NT2/D1 (cell line): ENCODE measurements around the gene C1orf159.

Experiments used
- SUZ12 ChIP-seq: IDR thresholded peaks from 2 replicates; pipeline ENCODE4 v1.6.1; 2011; ENCODE audit not compliant: insufficient read length, insufficient read depth; ENCODE audit errors: extremely low read depth
- YY1 ChIP-seq: IDR thresholded peaks from 2 replicates; pipeline ENCODE4 v1.6.1; 2011; ENCODE audit not compliant: insufficient read length, insufficient read depth
- ZNF274 ChIP-seq: IDR thresholded peaks from 2 replicates; pipeline ENCODE4 v1.6.1; 2011; ENCODE audit warnings: mild to moderate bottlenecking, low read depth, low read length

DNA sequence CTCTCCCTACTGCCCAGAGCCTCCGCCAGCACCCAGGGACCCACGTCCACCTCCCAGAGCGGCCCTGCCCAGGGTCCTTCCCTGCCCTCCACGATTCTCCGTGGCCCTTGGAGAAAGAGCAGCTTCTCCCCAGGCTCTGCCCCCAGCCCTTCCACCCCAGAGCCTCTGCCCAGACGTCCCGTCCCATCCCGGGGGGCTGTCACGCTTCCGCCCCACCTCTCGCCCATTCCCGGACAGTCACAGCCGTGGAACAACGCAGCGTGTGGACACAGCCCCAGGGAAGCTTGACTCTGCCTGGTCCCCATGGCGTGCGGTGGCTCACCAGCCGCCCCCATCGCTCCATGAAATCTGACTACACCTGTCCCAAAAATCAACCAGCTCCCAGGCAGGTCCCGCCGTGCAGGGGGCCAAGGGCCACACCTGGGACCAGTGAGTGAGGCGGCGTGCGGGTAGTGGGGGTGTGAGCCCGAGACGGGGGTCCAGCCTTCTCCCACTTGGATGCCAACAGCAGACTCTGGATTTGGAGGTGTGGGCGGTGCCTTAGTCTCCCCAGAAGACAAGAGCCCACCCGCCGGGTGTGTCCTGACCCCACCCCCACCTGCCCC is 45.3 kb upstream of the C1orf159 start:
- TF ChIP-seq YY1 (no peak), SUZ12 (no peak), ZNF274 (no peak)
